ENCODE results near the gene SLC25A22. TPM values are rescaled to one million over a fixed set of nuclear protein-coding genes. Genes with fewer than 3 reads are reported as not detected.

The SLC25A22 gene
- total and polyA plus RNA-seq, 4 experiments from 2014 or later, result 9.4 to 24.1 (median 18.7) TPM

GRCh38 chr11:803770-804598 lies 5.9 kb upstream of the SLC25A22 start:
- Histone ChIP-seq H3K27ac (ENCODE audit: low read depth, low read length) (peak overlapping the region; percentile 73), H3K4me3 (ENCODE audit: low read length in 2 of 2) (peak overlapping the region; percentile 61 to 66), H3K36me3 (ENCODE audit: insufficient read depth, low read length) (no peaks in the 10 kb centered on the region), H3K4me1 (ENCODE audit: insufficient read depth, low read length) (peaks cover 26% of the 10 kb centered on the region), H3K27me3 (ENCODE audit: insufficient read depth, low read length) (no peaks in the 10 kb centered on the region), H3K9me3 (ENCODE audit: control insufficient read depth in 1 of 2, low read length in 2 of 2) (no peaks in the 10 kb centered on the region)
- intact Hi-C loops (cut with micrococcal nuclease), result no loop called here
- no peaks in the 10 kb centered on the region for H3K36me3 Mint-ChIP-seq
- CTCF ChIA-PET (ENCODE audit: partially characterized antibody), result no interaction called here
- H3K4me3 Mint-ChIP-seq, result peak overlapping the region; percentile 75 to 85 (median 78)
- POLR2A ChIA-PET (ENCODE audit: partially characterized antibody), result interaction anchor here (1.0 to 4.9 kb wide), 15 partner anchors 7 to 297 kb away, joined by 3 to 48 read pairs (median 4); partner anchors contain the start of genes CEND1, PNPLA2, RNH1 and SLC25A22
- peaks cover 2 to 28% (median 11%) of the 10 kb centered on the region in 4 donors for H3K4me1 Mint-ChIP-seq
- H3K27me3 Mint-ChIP-seq, result no peaks in the 10 kb centered on the region
- no peak for DNase-seq
- peak overlapping the region in 4 of 7 donors; percentile 36 to 83 (median 66) for H3K27ac Mint-ChIP-seq
- H3K9me3 Mint-ChIP-seq, result no peaks in the 10 kb centered on the region

GRCh38 chr11:803467-803742 lies 5.3 kb upstream of the SLC25A22 start:
- Mint-ChIP-seq H3K27me3 (no peaks in the 10 kb centered on the region), H3K4me3 (no peak overlapping the region), H3K9me3 (no peaks in the 10 kb centered on the region), H3K27ac (no peak overlapping the region), H3K36me3 (no peaks in the 10 kb centered on the region), H3K4me1 (peaks cover 2 to 22% (median 6%) of the 10 kb centered on the region in 4 donors)
- Histone ChIP-seq H3K4me1 (ENCODE audit: insufficient read depth, low read length) (peaks cover 24% of the 10 kb centered on the region), H3K9me3 (ENCODE audit: control insufficient read depth in 1 of 2, low read length in 2 of 2) (no peaks in the 10 kb centered on the region), H3K27ac (ENCODE audit: low read depth, low read length) (no peak overlapping the region), H3K4me3 (ENCODE audit: low read length in 2 of 2) (no peak overlapping the region), H3K27me3 (ENCODE audit: insufficient read depth, low read length) (no peaks in the 10 kb centered on the region), H3K36me3 (ENCODE audit: insufficient read depth, low read length) (no peaks in the 10 kb centered on the region)
- intact Hi-C loops (cut with micrococcal nuclease), result no loop called here
- DNase-seq, result no peak
- ChIA-PET POLR2A (ENCODE audit: partially characterized antibody) (interaction anchor here (1.1 to 4.9 kb wide), 6 partner anchors 9 to 47 kb away, joined by 3 to 48 read pairs (median 4); partner anchors contain the start of genes CEND1 and PNPLA2), CTCF (ENCODE audit: partially characterized antibody) (no interaction called here)

GRCh38 chr11:802693-803466 lies 4.8 kb upstream of the SLC25A22 start:
- Mint-ChIP-seq H3K27me3 (no peaks in the 10 kb centered on the region), H3K4me3 (peak overlapping the region in 1 of 8 donors; percentile 25), H3K27ac (no peak overlapping the region), H3K4me1 (peaks cover under 1 to 18% (median 2%) of the 10 kb centered on the region in 4 donors), H3K36me3 (no peaks in the 10 kb centered on the region), H3K9me3 (no peaks in the 10 kb centered on the region)
- Histone ChIP-seq H3K4me3 (ENCODE audit: low read length in 2 of 2) (no peak overlapping the region), H3K4me1 (ENCODE audit: insufficient read depth, low read length) (peaks cover 22% of the 10 kb centered on the region), H3K27me3 (ENCODE audit: insufficient read depth, low read length) (no peaks in the 10 kb centered on the region), H3K36me3 (ENCODE audit: insufficient read depth, low read length) (no peaks in the 10 kb centered on the region), H3K9me3 (ENCODE audit: control insufficient read depth in 1 of 2, low read length in 2 of 2) (no peaks in the 10 kb centered on the region), H3K27ac (ENCODE audit: low read depth, low read length) (no peak overlapping the region)
- POLR2A ChIA-PET (ENCODE audit: partially characterized antibody), result interaction anchor here (1.2 to 4.9 kb wide), 4 partner anchors 9 to 25 kb away, joined by 3 to 48 read pairs (median 4); partner anchors contain the start of genes CEND1 and PNPLA2
- intact Hi-C loops (cut with micrococcal nuclease), result no loop called here
- no peak for DNase-seq
- CTCF ChIA-PET (ENCODE audit: partially characterized antibody), result no interaction called here

GRCh38 chr11:802018-802617 lies 4.0 kb upstream of the SLC25A22 start:
- H3K9me3 Mint-ChIP-seq, result no peaks in the 10 kb centered on the region
- intact Hi-C loops (cut with micrococcal nuclease), result no loop called here
- peaks cover 0 to 4% of the 10 kb centered on the region in 2 donors for H3K36me3 Mint-ChIP-seq
- H3K9me3 ChIP-seq (ENCODE audit: control insufficient read depth in 1 of 2, low read length in 2 of 2), result no peaks in the 10 kb centered on the region
- no peak overlapping the region for H3K27ac ChIP-seq (ENCODE audit: low read depth, low read length)
- H3K4me1 Mint-ChIP-seq, result peaks cover 0 to 16% (median 3%) of the 10 kb centered on the region in 4 donors
- H3K36me3 ChIP-seq (ENCODE audit: insufficient read depth, low read length), result no peaks in the 10 kb centered on the region
- H3K27me3 ChIP-seq (ENCODE audit: insufficient read depth, low read length), result no peaks in the 10 kb centered on the region
- ChIA-PET POLR2A (ENCODE audit: partially characterized antibody) (interaction anchor here (1.3 to 4.9 kb wide), 2 partner anchors 17 kb away, joined by 3 to 48 read pairs; partner anchors contain the start of gene PNPLA2), CTCF (ENCODE audit: partially characterized antibody) (no interaction called here)
- no peak for DNase-seq
- H3K4me3 Mint-ChIP-seq, result peak overlapping the region in 1 of 8 donors; percentile 25
- no peak overlapping the region for H3K27ac Mint-ChIP-seq
- no peak overlapping the region for H3K4me3 ChIP-seq (ENCODE audit: low read length in 2 of 2)
- no peaks in the 10 kb centered on the region for H3K27me3 Mint-ChIP-seq
- H3K4me1 ChIP-seq (ENCODE audit: insufficient read depth, low read length), result peaks cover 25% of the 10 kb centered on the region

- Histone ChIP-seq H3K9me3 (ENCODE audit: control insufficient read depth in 1 of 2, low read length in 2 of 2) (no peaks in the 10 kb centered on the region), H3K4me1 (ENCODE audit: insufficient read depth, low read length) (peaks cover 34% of the 10 kb centered on the region), H3K4me3 (ENCODE audit: low read length in 2 of 2) (no peak overlapping the region), H3K36me3 (ENCODE audit: insufficient read depth, low read length) (no peaks in the 10 kb centered on the region), H3K27me3 (ENCODE audit: insufficient read depth, low read length) (no peaks in the 10 kb centered on the region), H3K27ac (ENCODE audit: low read depth, low read length) (no peak overlapping the region)
- peaks cover 0 to 4% of the 10 kb centered on the region in 2 donors for H3K36me3 Mint-ChIP-seq
- intact Hi-C loops (cut with micrococcal nuclease), result no loop called here
- peaks cover 2 to 23% (median 9%) of the 10 kb centered on the region in 4 donors for H3K4me1 Mint-ChIP-seq
- DNase-seq, result no peak
- no peak overlapping the region for H3K4me3 Mint-ChIP-seq
- no peak overlapping the region for H3K27ac Mint-ChIP-seq
- H3K27me3 Mint-ChIP-seq, result no peaks in the 10 kb centered on the region
- H3K9me3 Mint-ChIP-seq, result no peaks in the 10 kb centered on the region
- CTCF ChIA-PET (ENCODE audit: partially characterized antibody), result no interaction called here
- POLR2A ChIA-PET (ENCODE audit: partially characterized antibody), result interaction anchor here (1.3 kb wide), 2 partner anchors 15 to 18 kb away, joined by 3 read pairs; no protein-coding TSS in a partner anchor
Observed at GRCh38 chr11:801097-801780, 3.2 kb upstream of the SLC25A22 start.

GRCh38 chr11:800473-800872 lies 2.4 kb upstream of the SLC25A22 start:
- no peaks in the 10 kb centered on the region for H3K9me3 Mint-ChIP-seq
- H3K27ac ChIP-seq (ENCODE audit: low read depth, low read length), result no peak overlapping the region
- H3K4me1 Mint-ChIP-seq, result peaks cover 5 to 21% (median 12%) of the 10 kb centered on the region in 4 donors
- H3K4me3 ChIP-seq (ENCODE audit: low read length in 2 of 2), result no peak overlapping the region
- intact Hi-C loops (cut with micrococcal nuclease), result no loop called here
- H3K4me3 Mint-ChIP-seq, result no peak overlapping the region
- no peaks in the 10 kb centered on the region for H3K27me3 ChIP-seq (ENCODE audit: insufficient read depth, low read length)
- H3K36me3 ChIP-seq (ENCODE audit: insufficient read depth, low read length), result no peaks in the 10 kb centered on the region
- ChIA-PET POLR2A (ENCODE audit: partially characterized antibody) (interaction anchor here (1.3 kb wide), 1 partner anchor 15 kb away, joined by 3 read pairs; no protein-coding TSS in a partner anchor), CTCF (ENCODE audit: partially characterized antibody) (no interaction called here)
- no peak for DNase-seq
- no peaks in the 10 kb centered on the region for H3K27me3 Mint-ChIP-seq
- peaks cover 36% of the 10 kb centered on the region for H3K4me1 ChIP-seq (ENCODE audit: insufficient read depth, low read length)
- H3K27ac Mint-ChIP-seq, result no peak overlapping the region
- H3K36me3 Mint-ChIP-seq, result peaks cover 0 to 8% of the 10 kb centered on the region in 2 donors
- H3K9me3 ChIP-seq (ENCODE audit: control insufficient read depth in 1 of 2, low read length in 2 of 2), result no peaks in the 10 kb centered on the region

Measured in CD4-positive, alpha-beta memory T cell (primary cell).